ENCODE results near the gene GHRL. TPM values are rescaled to one million over a fixed set of nuclear protein-coding genes. Genes with fewer than 3 reads are reported as not detected.

Gene GHRL
- total RNA-seq, 1 experiment from 2014 or later: not detected

- no peak for TF ChIP-seq POLR2AphosphoS5 (IDR thresholded peaks at IDR 0.05; ENCODE audit: low read depth, low read length)
- no peak for TF ChIP-seq ZNF274 (IDR thresholded peaks at IDR 0.05; ENCODE audit: low read depth, low read length)
- TF ChIP-seq CEBPB (IDR thresholded peaks at IDR 0.05; ENCODE audit: low read depth): no peak
- TF ChIP-seq YY1 (IDR thresholded peaks at IDR 0.05; ENCODE audit: extremely low read depth, insufficient replicate concordance, low read depth, low read length): no peak
- TF ChIP-seq EZH2phosphoT487 (IDR thresholded peaks at IDR 0.05; ENCODE audit: borderline replicate concordance): no peak
Observed at GRCh38 chr3:10329495-10330015, 36.8 kb upstream of the GHRL start (continued).

GRCh38 chr3:10328460-10329071 is 35.8 kb upstream of the GHRL start:
- no peak overlapping the region for H2AFZ ChIP-seq (ENCODE audit: low read depth, low read length, poor library complexity, severe bottlenecking)
- H3K4me1 ChIP-seq (ENCODE audit: control insufficient read depth in 1 of 2, insufficient read depth in 2 of 2, low read length in 2 of 2): no peaks in the 10 kb centered on the region
- intact Hi-C loops (cut with micrococcal nuclease): no loop called here
- H3K9me2 ChIP-seq (ENCODE audit: insufficient read depth): no peaks in the 10 kb centered on the region
- no peaks in the 10 kb centered on the region for H3K9me3 ChIP-seq (ENCODE audit: control insufficient read depth in 1 of 2, insufficient read depth in 1 of 2, low read depth in 1 of 2, low read length in 2 of 2)
- H4K20me1 ChIP-seq (ENCODE audit: insufficient read depth): no peaks in the 10 kb centered on the region
- H3K27ac ChIP-seq (ENCODE audit: low read depth, low read length): no peak overlapping the region
- no peak for TF ChIP-seq POLR2AphosphoS5 (IDR thresholded peaks at IDR 0.05; ENCODE audit: low read depth, low read length)
- TF ChIP-seq EZH2 (IDR thresholded peaks at IDR 0.05): no peak
- no peak for TF ChIP-seq REST (IDR thresholded peaks at IDR 0.05; ENCODE audit: low read depth)
- TF ChIP-seq ELF1 (IDR thresholded peaks at IDR 0.05; ENCODE audit: borderline replicate concordance, low read depth): no peak
- no peak for TF ChIP-seq CTCF (IDR thresholded peaks at IDR 0.05 in 2 of 3, conservative IDR thresholded peaks at IDR 0.05 in 1 of 3; ENCODE audit: borderline replicate concordance in 1 of 3, insufficient read depth in 1 of 3, low read depth in 2 of 3, low read length in 2 of 3)
- no peak for TF ChIP-seq ZBTB33 (IDR thresholded peaks at IDR 0.05; ENCODE audit: extremely low read depth, insufficient replicate concordance, low read length)
- TF ChIP-seq ZNF274 (IDR thresholded peaks at IDR 0.05; ENCODE audit: low read depth, low read length): no peak
- no peak for TF ChIP-seq MAX (IDR thresholded peaks at IDR 0.05)
- no peak for TF ChIP-seq POLR2A (IDR thresholded peaks at IDR 0.05; ENCODE audit: borderline replicate concordance, extremely low read depth, insufficient read depth, insufficient read length)
- no peak for TF ChIP-seq EGR1 (IDR thresholded peaks at IDR 0.05; ENCODE audit: low read depth)
- H3K9ac ChIP-seq (ENCODE audit: low read length): no peak overlapping the region
- ChIA-PET RAD21 (ENCODE audit: low non-redundant PET in 1 of 2, low total read pairs in 2 of 2, uncharacterized antibody in 2 of 2, unreplicated experiment in 2 of 2) (no interaction called here), POLR2A (no interaction called here), CTCF (no interaction called here)
- no TSS peak for BruUV-seq (replicated peaks)
- H3K79me2 ChIP-seq (ENCODE audit: insufficient read depth, low read length): no peaks in the 10 kb centered on the region
- no peak overlapping the region for H3K4me2 ChIP-seq (ENCODE audit: low read length)
- DNase-seq (ENCODE audit: low read depth, low spot score) (no peak), ATAC-seq (no peak)
- H3K36me3 ChIP-seq (ENCODE audit: control insufficient read depth in 1 of 2, insufficient read depth in 2 of 2, low read length in 2 of 2): no peaks in the 10 kb centered on the region
- H3K27me3 ChIP-seq (ENCODE audit: insufficient read depth, low read length): peaks cover 45% of the 10 kb centered on the region; the same call in 1 of the 2 replicates
- H3K4me3 ChIP-seq (replicated peaks in 1 of 2; ENCODE audit: low read depth in 1 of 2, low read length in 2 of 2): no peak overlapping the region

Measured in HCT116 (cell line).